ENCODE measurements around the gene SSRP1.
A peak's percentile ranks its signal among the peaks of the same experiment; 100 is the strongest.

The SSRP1 gene

GRCh38 chr11:57358543-57358961 is 22.9 kb upstream of the SSRP1 start:
- no peak overlapping the region for H3K4me3 ChIP-seq (ENCODE audit: low read length)
- no peaks in the 10 kb centered on the region for H3K27me3 ChIP-seq (replicated peaks; ENCODE audit: control insufficient read depth, insufficient read depth, low read length)
- peaks cover 7% of the 10 kb centered on the region for H3K4me1 ChIP-seq (ENCODE audit: control insufficient read depth, insufficient read depth, low read length)
- H3K9me3 ChIP-seq (ENCODE audit: control insufficient read depth, low read length), result no peaks in the 10 kb centered on the region
- H3K36me3 ChIP-seq (ENCODE audit: control insufficient read depth, insufficient read depth, low read length, severe bottlenecking), result no peaks in the 10 kb centered on the region
- no peak overlapping the region for H3K9ac ChIP-seq (ENCODE audit: low read length)
- no peak for DNase-seq (ENCODE audit: low read depth)

GRCh38 chr11:57357856-57358255 is 22.2 kb upstream of the SSRP1 start:
- H3K4me1 ChIP-seq (ENCODE audit: control insufficient read depth, insufficient read depth, low read length), result peaks cover 7% of the 10 kb centered on the region
- no peaks in the 10 kb centered on the region for H3K36me3 ChIP-seq (ENCODE audit: control insufficient read depth, insufficient read depth, low read length, severe bottlenecking)
- peak overlapping the region; percentile 39 for H3K9ac ChIP-seq (ENCODE audit: low read length)
- H3K9me3 ChIP-seq (ENCODE audit: control insufficient read depth, low read length), result no peaks in the 10 kb centered on the region
- no peaks in the 10 kb centered on the region for H3K27me3 ChIP-seq (replicated peaks; ENCODE audit: control insufficient read depth, insufficient read depth, low read length)
- H3K4me3 ChIP-seq (ENCODE audit: low read length), result no peak overlapping the region
- DNase-seq (ENCODE audit: low read depth), result peak; percentile 38

GRCh38 chr11:57357310-57357709 is 21.6 kb upstream of the SSRP1 start:
- DNase-seq (ENCODE audit: low read depth), result no peak
- H3K27me3 ChIP-seq (replicated peaks; ENCODE audit: control insufficient read depth, insufficient read depth, low read length), result no peaks in the 10 kb centered on the region
- peaks cover 7% of the 10 kb centered on the region for H3K4me1 ChIP-seq (ENCODE audit: control insufficient read depth, insufficient read depth, low read length)
- H3K9me3 ChIP-seq (ENCODE audit: control insufficient read depth, low read length), result no peaks in the 10 kb centered on the region
- H3K4me3 ChIP-seq (ENCODE audit: low read length), result no peak overlapping the region
- no peaks in the 10 kb centered on the region for H3K36me3 ChIP-seq (ENCODE audit: control insufficient read depth, insufficient read depth, low read length, severe bottlenecking)
- peak overlapping the region; percentile 39 for H3K9ac ChIP-seq (ENCODE audit: low read length)

- Histone ChIP-seq H3K9me3 (ENCODE audit: control insufficient read depth, low read length) (peaks cover 6% of the 10 kb centered on the region), H3K36me3 (ENCODE audit: control insufficient read depth, insufficient read depth, low read length, severe bottlenecking) (no peaks in the 10 kb centered on the region), H3K27me3 (replicated peaks; ENCODE audit: control insufficient read depth, insufficient read depth, low read length) (no peaks in the 10 kb centered on the region), H3K4me1 (ENCODE audit: control insufficient read depth, insufficient read depth, low read length) (peaks cover 7% of the 10 kb centered on the region), H3K9ac (ENCODE audit: low read length) (no peak overlapping the region), H3K4me3 (ENCODE audit: low read length) (no peak overlapping the region)
- DNase-seq (ENCODE audit: low read depth), result no peak
Measured at GRCh38 chr11:57356268-57356667, 20.6 kb upstream of the SSRP1 start.

GRCh38 chr11:57354699-57355098 is 19.0 kb upstream of the SSRP1 start:
- Histone ChIP-seq H3K4me1 (ENCODE audit: control insufficient read depth, insufficient read depth, low read length) (peaks cover 7% of the 10 kb centered on the region), H3K9me3 (ENCODE audit: control insufficient read depth, low read length) (peaks cover 11% of the 10 kb centered on the region), H3K4me3 (ENCODE audit: low read length) (no peak overlapping the region), H3K27me3 (replicated peaks; ENCODE audit: control insufficient read depth, insufficient read depth, low read length) (no peaks in the 10 kb centered on the region), H3K36me3 (ENCODE audit: control insufficient read depth, insufficient read depth, low read length, severe bottlenecking) (no peaks in the 10 kb centered on the region), H3K9ac (ENCODE audit: low read length) (no peak overlapping the region)
- DNase-seq (ENCODE audit: low read depth), result no peak

- Histone ChIP-seq H3K9me3 (ENCODE audit: control insufficient read depth, low read length) (peaks cover 11% of the 10 kb centered on the region), H3K27me3 (replicated peaks; ENCODE audit: control insufficient read depth, insufficient read depth, low read length) (no peaks in the 10 kb centered on the region), H3K4me3 (ENCODE audit: low read length) (no peak overlapping the region), H3K36me3 (ENCODE audit: control insufficient read depth, insufficient read depth, low read length, severe bottlenecking) (no peaks in the 10 kb centered on the region), H3K9ac (ENCODE audit: low read length) (no peak overlapping the region), H3K4me1 (ENCODE audit: control insufficient read depth, insufficient read depth, low read length) (peaks cover 7% of the 10 kb centered on the region)
- no peak for DNase-seq (ENCODE audit: low read depth)
Measured at GRCh38 chr11:57353852-57354251, 18.2 kb upstream of the SSRP1 start.

GRCh38 chr11:57353446-57353845 is 17.8 kb upstream of the SSRP1 start:
- no peaks in the 10 kb centered on the region for H3K27me3 ChIP-seq (replicated peaks; ENCODE audit: control insufficient read depth, insufficient read depth, low read length)
- no peak for DNase-seq (ENCODE audit: low read depth)
- peaks cover 11% of the 10 kb centered on the region for H3K9me3 ChIP-seq (ENCODE audit: control insufficient read depth, low read length)
- no peak overlapping the region for H3K4me3 ChIP-seq (ENCODE audit: low read length)
- H3K9ac ChIP-seq (ENCODE audit: low read length), result no peak overlapping the region
- H3K36me3 ChIP-seq (ENCODE audit: control insufficient read depth, insufficient read depth, low read length, severe bottlenecking), result no peaks in the 10 kb centered on the region
- H3K4me1 ChIP-seq (ENCODE audit: control insufficient read depth, insufficient read depth, low read length), result peaks cover 7% of the 10 kb centered on the region

- Histone ChIP-seq H3K36me3 (ENCODE audit: control insufficient read depth, insufficient read depth, low read length, severe bottlenecking) (no peaks in the 10 kb centered on the region), H3K9me3 (ENCODE audit: control insufficient read depth, low read length) (peaks cover 11% of the 10 kb centered on the region), H3K9ac (ENCODE audit: low read length) (no peak overlapping the region), H3K4me1 (ENCODE audit: control insufficient read depth, insufficient read depth, low read length) (peaks cover 5% of the 10 kb centered on the region), H3K4me3 (ENCODE audit: low read length) (no peak overlapping the region), H3K27me3 (replicated peaks; ENCODE audit: control insufficient read depth, insufficient read depth, low read length) (no peaks in the 10 kb centered on the region)
- DNase-seq (ENCODE audit: low read depth), result no peak
Measured at GRCh38 chr11:57353036-57353435, 17.3 kb upstream of the SSRP1 start.

- H3K9me3 ChIP-seq (ENCODE audit: control insufficient read depth, low read length), result peaks cover 11% of the 10 kb centered on the region
- H3K36me3 ChIP-seq (ENCODE audit: control insufficient read depth, insufficient read depth, low read length, severe bottlenecking), result no peaks in the 10 kb centered on the region
- no peaks in the 10 kb centered on the region for H3K4me1 ChIP-seq (ENCODE audit: control insufficient read depth, insufficient read depth, low read length)
- H3K4me3 ChIP-seq (ENCODE audit: low read length), result no peak overlapping the region
- H3K27me3 ChIP-seq (replicated peaks; ENCODE audit: control insufficient read depth, insufficient read depth, low read length), result no peaks in the 10 kb centered on the region
- no peak overlapping the region for H3K9ac ChIP-seq (ENCODE audit: low read length)
- peak; percentile 70 for DNase-seq (ENCODE audit: low read depth)
Measured at GRCh38 chr11:57349491-57350274, 14.0 kb upstream of the SSRP1 start.

- Histone ChIP-seq H3K4me3 (ENCODE audit: low read length) (no peak overlapping the region), H3K9me3 (ENCODE audit: control insufficient read depth, low read length) (peaks cover 11% of the 10 kb centered on the region), H3K9ac (ENCODE audit: low read length) (no peak overlapping the region), H3K4me1 (ENCODE audit: control insufficient read depth, insufficient read depth, low read length) (no peaks in the 10 kb centered on the region), H3K27me3 (replicated peaks; ENCODE audit: control insufficient read depth, insufficient read depth, low read length) (no peaks in the 10 kb centered on the region), H3K36me3 (ENCODE audit: control insufficient read depth, insufficient read depth, low read length, severe bottlenecking) (no peaks in the 10 kb centered on the region)
- no peak for DNase-seq (ENCODE audit: low read depth)
Measured at GRCh38 chr11:57348636-57349313, 13.1 kb upstream of the SSRP1 start.

GRCh38 chr11:57348052-57348451 is 12.4 kb upstream of the SSRP1 start:
- peak overlapping the region; percentile 8 for H3K9ac ChIP-seq (ENCODE audit: low read length)
- peaks cover 11% of the 10 kb centered on the region for H3K9me3 ChIP-seq (ENCODE audit: control insufficient read depth, low read length)
- no peak for DNase-seq (ENCODE audit: low read depth)
- H3K4me3 ChIP-seq (ENCODE audit: low read length), result no peak overlapping the region
- no peaks in the 10 kb centered on the region for H3K36me3 ChIP-seq (ENCODE audit: control insufficient read depth, insufficient read depth, low read length, severe bottlenecking)
- H3K27me3 ChIP-seq (replicated peaks; ENCODE audit: control insufficient read depth, insufficient read depth, low read length), result no peaks in the 10 kb centered on the region
- no peaks in the 10 kb centered on the region for H3K4me1 ChIP-seq (ENCODE audit: control insufficient read depth, insufficient read depth, low read length)

Data from adipocyte (in vitro differentiated cells).